Measurements from ENCODE around the gene COL4A1.

DNA sequence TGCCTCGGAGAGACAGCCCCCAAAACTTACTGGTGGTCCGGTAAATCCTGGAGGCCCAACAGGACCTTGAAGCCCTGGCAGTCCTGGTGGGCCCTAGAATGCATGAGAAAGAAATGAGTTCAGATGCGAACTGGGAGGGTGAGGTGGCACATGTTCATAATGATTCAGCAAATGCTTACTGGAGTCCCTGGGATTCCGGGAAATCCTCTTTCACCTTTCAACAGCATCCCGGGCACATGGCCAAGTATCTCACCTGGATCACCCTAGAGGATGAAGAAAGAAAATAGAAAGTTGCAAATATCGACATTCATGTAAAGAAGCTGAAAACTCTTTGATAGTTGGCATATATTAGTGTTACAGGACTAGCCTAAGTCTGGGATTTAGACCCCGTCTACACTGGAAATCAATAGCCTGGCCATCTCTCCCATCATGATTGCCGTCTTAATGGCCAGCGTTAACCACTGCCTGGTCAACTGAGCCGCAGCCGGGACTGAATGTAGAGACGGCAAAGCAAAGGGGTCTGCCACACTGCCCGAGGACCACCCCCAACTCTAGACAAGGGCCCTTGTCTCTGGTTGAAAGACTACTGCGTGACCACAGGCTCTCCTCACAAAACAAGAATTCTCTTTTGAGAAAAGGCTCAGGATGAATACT lies 96.9 kb downstream of the COL4A1 start:
- TF ChIP-seq, protein P1, sequence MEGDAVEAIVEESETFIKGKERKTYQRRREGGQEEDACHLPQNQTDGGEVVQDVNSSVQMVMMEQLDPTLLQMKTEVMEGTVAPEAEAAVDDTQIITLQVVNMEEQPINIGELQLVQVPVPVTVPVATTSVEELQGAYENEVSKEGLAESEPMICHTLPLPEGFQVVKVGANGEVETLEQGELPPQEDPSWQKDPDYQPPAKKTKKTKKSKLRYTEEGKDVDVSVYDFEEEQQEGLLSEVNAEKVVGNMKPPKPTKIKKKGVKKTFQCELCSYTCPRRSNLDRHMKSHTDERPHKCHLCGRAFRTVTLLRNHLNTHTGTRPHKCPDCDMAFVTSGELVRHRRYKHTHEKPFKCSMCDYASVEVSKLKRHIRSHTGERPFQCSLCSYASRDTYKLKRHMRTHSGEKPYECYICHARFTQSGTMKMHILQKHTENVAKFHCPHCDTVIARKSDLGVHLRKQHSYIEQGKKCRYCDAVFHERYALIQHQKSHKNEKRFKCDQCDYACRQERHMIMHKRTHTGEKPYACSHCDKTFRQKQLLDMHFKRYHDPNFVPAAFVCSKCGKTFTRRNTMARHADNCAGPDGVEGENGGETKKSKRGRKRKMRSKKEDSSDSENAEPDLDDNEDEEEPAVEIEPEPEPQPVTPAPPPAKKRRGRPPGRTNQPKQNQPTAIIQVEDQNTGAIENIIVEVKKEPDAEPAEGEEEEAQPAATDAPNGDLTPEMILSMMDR (IDR thresholded peaks at IDR 0.05) = no peak
- TF ChIP-seq POLR2A (IDR thresholded peaks at IDR 0.05) = no peak
